ENCODE results near the gene TBL1Y. TPM values are rescaled to one million over a fixed set of nuclear protein-coding genes. Genes with fewer than 3 reads are reported as not detected.

The TBL1Y gene
- total and polyA plus RNA-seq, 2 of the 13 experiments (the other 11 are each of a cell fraction or from before 2014, with no cell fraction given) = 0.37 to 1.4 TPM

DNA sequence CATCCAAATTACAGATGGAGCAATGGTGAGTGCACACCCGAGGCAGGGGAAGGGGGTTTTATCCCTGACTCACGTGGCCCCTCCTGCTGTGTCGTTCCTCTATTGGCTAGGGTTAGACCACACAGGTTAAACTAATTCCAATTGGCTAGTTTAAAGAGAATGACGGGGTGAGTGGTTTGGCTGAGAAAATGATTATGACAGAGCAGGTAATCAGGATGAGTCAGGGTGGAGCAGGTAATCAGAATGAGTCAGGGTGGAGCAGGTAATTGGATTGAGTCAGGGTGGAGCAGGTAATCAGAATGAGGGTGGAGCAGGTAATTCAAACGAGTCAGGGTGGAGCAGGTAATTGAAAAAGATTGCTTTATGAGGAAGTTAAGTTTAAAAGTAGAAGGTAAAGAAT, 146.4 kb downstream of the TBL1Y start:
- ATAC-seq (no peak), DNase-seq (ENCODE audit: low spot score) (no peak), FAIRE-seq (no peak)
- BruUV-seq (replicated peaks) = no TSS peak
- no peaks in the 10 kb centered on the region for H3K9me3 ChIP-seq (ENCODE audit: low read length)
- TF ChIP-seq, protein P1, sequence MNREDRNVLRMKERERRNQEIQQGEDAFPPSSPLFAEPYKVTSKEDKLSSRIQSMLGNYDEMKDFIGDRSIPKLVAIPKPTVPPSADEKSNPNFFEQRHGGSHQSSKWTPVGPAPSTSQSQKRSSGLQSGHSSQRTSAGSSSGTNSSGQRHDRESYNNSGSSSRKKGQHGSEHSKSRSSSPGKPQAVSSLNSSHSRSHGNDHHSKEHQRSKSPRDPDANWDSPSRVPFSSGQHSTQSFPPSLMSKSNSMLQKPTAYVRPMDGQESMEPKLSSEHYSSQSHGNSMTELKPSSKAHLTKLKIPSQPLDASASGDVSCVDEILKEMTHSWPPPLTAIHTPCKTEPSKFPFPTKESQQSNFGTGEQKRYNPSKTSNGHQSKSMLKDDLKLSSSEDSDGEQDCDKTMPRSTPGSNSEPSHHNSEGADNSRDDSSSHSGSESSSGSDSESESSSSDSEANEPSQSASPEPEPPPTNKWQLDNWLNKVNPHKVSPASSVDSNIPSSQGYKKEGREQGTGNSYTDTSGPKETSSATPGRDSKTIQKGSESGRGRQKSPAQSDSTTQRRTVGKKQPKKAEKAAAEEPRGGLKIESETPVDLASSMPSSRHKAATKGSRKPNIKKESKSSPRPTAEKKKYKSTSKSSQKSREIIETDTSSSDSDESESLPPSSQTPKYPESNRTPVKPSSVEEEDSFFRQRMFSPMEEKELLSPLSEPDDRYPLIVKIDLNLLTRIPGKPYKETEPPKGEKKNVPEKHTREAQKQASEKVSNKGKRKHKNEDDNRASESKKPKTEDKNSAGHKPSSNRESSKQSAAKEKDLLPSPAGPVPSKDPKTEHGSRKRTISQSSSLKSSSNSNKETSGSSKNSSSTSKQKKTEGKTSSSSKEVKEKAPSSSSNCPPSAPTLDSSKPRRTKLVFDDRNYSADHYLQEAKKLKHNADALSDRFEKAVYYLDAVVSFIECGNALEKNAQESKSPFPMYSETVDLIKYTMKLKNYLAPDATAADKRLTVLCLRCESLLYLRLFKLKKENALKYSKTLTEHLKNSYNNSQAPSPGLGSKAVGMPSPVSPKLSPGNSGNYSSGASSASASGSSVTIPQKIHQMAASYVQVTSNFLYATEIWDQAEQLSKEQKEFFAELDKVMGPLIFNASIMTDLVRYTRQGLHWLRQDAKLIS (CRISPR knock-in tag; IDR thresholded peaks at IDR 0.05) = no peak
- TF ChIP-seq ZKSCAN5 (CRISPR knock-in tag; IDR thresholded peaks at IDR 0.05) (no peak), MAFK (conservative IDR thresholded peaks at IDR 0.05 in 1 of 2, IDR thresholded peaks at IDR 0.05 in 1 of 2; ENCODE audit: low read length in 2 of 2) (no peak), ZNF775 (CRISPR knock-in tag; IDR thresholded peaks at IDR 0.05; ENCODE audit: borderline replicate concordance) (no peak), ZNF572 (CRISPR knock-in tag; IDR thresholded peaks at IDR 0.05) (no peak), ZFP1 (CRISPR knock-in tag; IDR thresholded peaks at IDR 0.05) (no peak), ZNF234 (CRISPR knock-in tag; conservative IDR thresholded peaks at IDR 0.05) (no peak), HNRNPH1 (optimal IDR thresholded peaks at IDR 0.05; ENCODE audit: low read depth, low read length) (no peak), CBX1 (IDR thresholded peaks at IDR 0.05; ENCODE audit: low read depth) (no peak), BHLHE40 (IDR thresholded peaks at IDR 0.05; ENCODE audit: low read length) (no peak), ADNP (CRISPR knock-in tag; IDR thresholded peaks at IDR 0.05) (no peak)
- TF ChIP-seq, protein P2, sequence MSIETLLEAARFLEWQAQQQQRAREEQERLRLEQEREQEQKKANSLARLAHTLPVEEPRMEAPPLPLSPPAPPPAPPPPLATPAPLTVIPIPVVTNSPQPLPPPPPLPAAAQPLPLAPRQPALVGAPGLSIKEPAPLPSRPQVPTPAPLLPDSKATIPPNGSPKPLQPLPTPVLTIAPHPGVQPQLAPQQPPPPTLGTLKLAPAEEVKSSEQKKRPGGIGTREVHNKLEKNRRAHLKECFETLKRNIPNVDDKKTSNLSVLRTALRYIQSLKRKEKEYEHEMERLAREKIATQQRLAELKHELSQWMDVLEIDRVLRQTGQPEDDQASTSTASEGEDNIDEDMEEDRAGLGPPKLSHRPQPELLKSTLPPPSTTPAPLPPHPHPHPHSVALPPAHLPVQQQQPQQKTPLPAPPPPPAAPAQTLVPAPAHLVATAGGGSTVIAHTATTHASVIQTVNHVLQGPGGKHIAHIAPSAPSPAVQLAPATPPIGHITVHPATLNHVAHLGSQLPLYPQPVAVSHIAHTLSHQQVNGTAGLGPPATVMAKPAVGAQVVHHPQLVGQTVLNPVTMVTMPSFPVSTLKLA (IDR thresholded peaks at IDR 0.05) = no peak
- TF ChIP-seq, protein P3, sequence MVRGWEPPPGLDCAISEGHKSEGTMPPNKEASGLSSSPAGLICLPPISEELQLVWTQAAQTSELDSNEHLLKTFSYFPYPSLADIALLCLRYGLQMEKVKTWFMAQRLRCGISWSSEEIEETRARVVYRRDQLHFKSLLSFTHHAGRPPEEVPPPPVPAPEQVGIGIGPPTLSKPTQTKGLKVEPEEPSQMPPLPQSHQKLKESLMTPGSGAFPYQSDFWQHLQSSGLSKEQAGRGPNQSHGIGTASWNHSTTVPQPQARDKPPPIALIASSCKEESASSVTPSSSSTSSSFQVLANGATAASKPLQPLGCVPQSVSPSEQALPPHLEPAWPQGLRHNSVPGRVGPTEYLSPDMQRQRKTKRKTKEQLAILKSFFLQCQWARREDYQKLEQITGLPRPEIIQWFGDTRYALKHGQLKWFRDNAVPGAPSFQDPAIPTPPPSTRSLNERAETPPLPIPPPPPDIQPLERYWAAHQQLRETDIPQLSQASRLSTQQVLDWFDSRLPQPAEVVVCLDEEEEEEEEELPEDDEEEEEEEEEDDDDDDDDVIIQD (CRISPR knock-in tag; IDR thresholded peaks at IDR 0.05; ENCODE audit: low read depth) = no peak
- H3K4me2 ChIP-seq (ENCODE audit: low read depth, low read length) = no peak overlapping the region
- H3K4me1 ChIP-seq (ENCODE audit: insufficient read depth, low read length) = no peaks in the 10 kb centered on the region
- CTCF ChIA-PET (ENCODE audit: low intra/inter-chr PET ratio, low total read pairs) = no interaction called here
- no peaks in the 10 kb centered on the region for H3K36me3 ChIP-seq (replicated peaks in 1 of 2; ENCODE audit: control insufficient read depth in 1 of 2, insufficient read depth in 2 of 2, low read length in 2 of 2)
- H3K9ac ChIP-seq (ENCODE audit: insufficient read depth, low read depth, low read length) = no peak overlapping the region
- intact Hi-C loops (cut with micrococcal nuclease; ENCODE audit: unreplicated experiment) = no loop called here
- in situ Hi-C loops (cut with HindIII; ENCODE audit: extremely low pct_ligation_motif_present, low pct_unique_long_range_greater_than_20kb) = no loop called here
- no peaks in the 10 kb centered on the region for H4K20me1 ChIP-seq (ENCODE audit: insufficient read depth, low read length)
- WGBS (ENCODE audit: low lambda C conversion rate) = 41% methylated on average over 5 of the region's 5 CpGs
- H2AFZ ChIP-seq (ENCODE audit: low read length) = no peak overlapping the region
- H3K79me2 ChIP-seq (ENCODE audit: insufficient read depth, low read length) = no peaks in the 10 kb centered on the region
- no peak overlapping the region for H3K4me3 ChIP-seq (replicated peaks in 1 of 3; ENCODE audit: insufficient read depth in 1 of 3, low read depth in 2 of 3, low read length in 3 of 3)
- POLR2A ChIA-PET = no interaction called here
- no peaks in the 10 kb centered on the region for H3K27me3 ChIP-seq (ENCODE audit: control insufficient read depth in 1 of 2, insufficient read depth in 2 of 2, low read length in 2 of 2)
- no peak overlapping the region for H3K27ac ChIP-seq (ENCODE audit: extremely low read length, insufficient read depth, low read length)

Measured in HepG2 (cell line).